Natural killer cell treated with Interleukin-12 subunit alpha and Interleukin-12 subunit beta and Interleukin-15 and Interleukin-18, amount 100 ng/mL, for 72 hours (primary cell): ENCODE measurements around the gene TMEM129. TPM values are rescaled to one million over a fixed set of nuclear protein-coding genes. Genes with fewer than 3 reads are reported as not detected.

Source experiments
- ATAC-seq, 2 donors: fragments of 150-1000 bp; cut with Tn5 transposase in 1 of 2; sonication (Bioruptor Pico), chemical (Tn5 transposase) in 1 of 2; 2 replicates each; pipeline ENCODE4 v1.10.0; 2021
- DNase-seq: peaks from one replicate; pipeline ENCODE4 v3.0.0; 2022; ENCODE audit warnings: low spot score
- H3K27ac Mint-ChIP-seq, 2 donors: 1 replicate in 1 of 2; 2 replicates in 1 of 2; pipeline ENCODE4 v1.8.0; 2022; ENCODE audit warnings: mixed read lengths in 2 of 2, mild to moderate bottlenecking in 1 of 2, moderate library complexity in 1 of 2
- H3K27me3 Mint-ChIP-seq, 2 donors: 1 replicate in 1 of 2; 2 replicates in 1 of 2; pipeline ENCODE4 v1.8.0; 2022; ENCODE audit warnings: mixed read lengths in 2 of 2
- H3K36me3 Mint-ChIP-seq: one replicate; pipeline ENCODE4 v1.8.0; 2022; ENCODE audit warnings: mixed read lengths
- H3K4me1 Mint-ChIP-seq, 2 donors: 1 replicate in 1 of 2; 2 replicates in 1 of 2; pipeline ENCODE4 v1.8.0; 2022; ENCODE audit warnings: low read depth in 2 of 2, mixed read lengths in 2 of 2, mild to moderate bottlenecking in 1 of 2
- H3K4me3 Mint-ChIP-seq: one replicate; pipeline ENCODE4 v1.8.0; 2022; ENCODE audit warnings: mixed read lengths
- H3K9me3 Mint-ChIP-seq: 2 replicates; pipeline ENCODE4 v1.8.0; 2022; ENCODE audit warnings: mixed read lengths
- total RNA-seq, 2 donors: library from RNA; stranded (reverse); gene quantifications; one replicate each; pipeline ENCODE4 v1.2.3, GENCODE V29; 2022

The TMEM129 gene
- total RNA-seq, 2 donors from 2014 or later = 19.6 to 21.2 TPM

- H3K4me3 Mint-ChIP-seq = no peak overlapping the region
- H3K4me1 Mint-ChIP-seq = peaks cover 20 to 21% of the 10 kb centered on the region in 2 donors
- no peak for ATAC-seq
- H3K27ac Mint-ChIP-seq = no peak overlapping the region
- no peaks in the 10 kb centered on the region for H3K9me3 Mint-ChIP-seq
- peaks cover 5% of the 10 kb centered on the region for H3K36me3 Mint-ChIP-seq
- DNase-seq = no peak
- H3K27me3 Mint-ChIP-seq = no peaks in the 10 kb centered on the region
These were observed 7.2 kb upstream of the TMEM129 start for GRCh38 chr4:1728061-1728980.

- DNase-seq (no peak), ATAC-seq (no peak)
- Mint-ChIP-seq H3K36me3 (peaks cover 5% of the 10 kb centered on the region), H3K27ac (no peak overlapping the region), H3K9me3 (no peaks in the 10 kb centered on the region), H3K4me3 (no peak overlapping the region), H3K4me1 (peaks cover 29 to 30% of the 10 kb centered on the region in 2 donors), H3K27me3 (no peaks in the 10 kb centered on the region)
These were observed 6.3 kb upstream of the TMEM129 start for GRCh38 chr4:1727117-1728031.

- ATAC-seq (peak; percentile 39 to 59), DNase-seq (peak; percentile 89)
- Mint-ChIP-seq H3K4me1 (peaks cover 35 to 37% of the 10 kb centered on the region in 2 donors), H3K27me3 (no peaks in the 10 kb centered on the region), H3K9me3 (no peaks in the 10 kb centered on the region), H3K4me3 (no peak overlapping the region), H3K27ac (peak overlapping the region; percentile 8 to 68), H3K36me3 (peaks cover 5% of the 10 kb centered on the region)
These were observed 5.2 kb upstream of the TMEM129 start for GRCh38 chr4:1726146-1726934.

GRCh38 chr4:1725521-1725920, 4.4 kb upstream of the TMEM129 start:
- Mint-ChIP-seq H3K9me3 (no peaks in the 10 kb centered on the region), H3K36me3 (peaks cover 5% of the 10 kb centered on the region), H3K27me3 (no peaks in the 10 kb centered on the region), H3K27ac (no peak overlapping the region), H3K4me3 (no peak overlapping the region), H3K4me1 (peaks cover 35 to 37% of the 10 kb centered on the region in 2 donors)
- DNase-seq (no peak), ATAC-seq (no peak)

- DNase-seq = no peak
- H3K27ac Mint-ChIP-seq = peak overlapping the region; percentile 90 to 93
- ATAC-seq = no peak
- peak overlapping the region; percentile 95 for H3K4me3 Mint-ChIP-seq
- H3K36me3 Mint-ChIP-seq = peaks cover 5% of the 10 kb centered on the region
- peaks cover 35 to 37% of the 10 kb centered on the region in 2 donors for H3K4me1 Mint-ChIP-seq
- no peaks in the 10 kb centered on the region for H3K27me3 Mint-ChIP-seq
- H3K9me3 Mint-ChIP-seq = no peaks in the 10 kb centered on the region
These were observed 2.1 kb upstream of the TMEM129 start for GRCh38 chr4:1723131-1723801.

GRCh38 chr4:1722551-1723118, 1.5 kb upstream of the TMEM129 start:
- Mint-ChIP-seq H3K27me3 (no peaks in the 10 kb centered on the region), H3K4me1 (peaks cover 38 to 40% of the 10 kb centered on the region in 2 donors), H3K9me3 (no peaks in the 10 kb centered on the region), H3K4me3 (peak overlapping the region; percentile 95), H3K36me3 (peaks cover 5% of the 10 kb centered on the region), H3K27ac (peak overlapping the region; percentile 90 to 93)
- ATAC-seq (no peak), DNase-seq (no peak)

GRCh38 chr4:1721666-1722550, 785 bp upstream of the TMEM129 start:
- H3K27me3 Mint-ChIP-seq = no peaks in the 10 kb centered on the region
- peaks cover 38 to 40% of the 10 kb centered on the region in 2 donors for H3K4me1 Mint-ChIP-seq
- H3K36me3 Mint-ChIP-seq = peaks cover 5% of the 10 kb centered on the region
- H3K27ac Mint-ChIP-seq = peak overlapping the region; percentile 90 to 93
- peak overlapping the region; percentile 95 for H3K4me3 Mint-ChIP-seq
- H3K9me3 Mint-ChIP-seq = no peaks in the 10 kb centered on the region
- DNase-seq (no peak), ATAC-seq (no peak)

- peak; percentile 61 to 63 for ATAC-seq
- H3K27ac Mint-ChIP-seq = peak overlapping the region; percentile 90 to 92
- H3K27me3 Mint-ChIP-seq = no peaks in the 10 kb centered on the region
- peak overlapping the region; percentile 87 for H3K4me3 Mint-ChIP-seq
- H3K9me3 Mint-ChIP-seq = no peaks in the 10 kb centered on the region
- H3K4me1 Mint-ChIP-seq = peaks cover 34 to 36% of the 10 kb centered on the region in 2 donors
- H3K36me3 Mint-ChIP-seq = no peaks in the 10 kb centered on the region
- DNase-seq = peak; percentile 76
These were observed 750 bp downstream of the TMEM129 start for GRCh38 chr4:1720163-1720983.

- H3K9me3 Mint-ChIP-seq = no peaks in the 10 kb centered on the region
- ATAC-seq (no peak), DNase-seq (no peak)
- no peaks in the 10 kb centered on the region for H3K36me3 Mint-ChIP-seq
- peak overlapping the region in 1 of 2 donors; percentile 90 for H3K27ac Mint-ChIP-seq
- peak overlapping the region; percentile 41 for H3K4me3 Mint-ChIP-seq
- H3K4me1 Mint-ChIP-seq = peaks cover 36 to 43% of the 10 kb centered on the region in 2 donors
- no peaks in the 10 kb centered on the region for H3K27me3 Mint-ChIP-seq
These were observed 2.9 kb downstream of the TMEM129 start for GRCh38 chr4:1718095-1718850.

GRCh38 chr4:1717129-1718094, 3.7 kb downstream of the TMEM129 start:
- DNase-seq (no peak), ATAC-seq (no peak)
- Mint-ChIP-seq H3K9me3 (no peaks in the 10 kb centered on the region), H3K4me3 (no peak overlapping the region), H3K27ac (peak overlapping the region in 1 of 2 donors; percentile 90), H3K4me1 (peaks cover 31 to 34% of the 10 kb centered on the region in 2 donors), H3K27me3 (no peaks in the 10 kb centered on the region), H3K36me3 (no peaks in the 10 kb centered on the region)
